ENCODE measurements around the gene EVI5.

EVI5 gene

DNA sequence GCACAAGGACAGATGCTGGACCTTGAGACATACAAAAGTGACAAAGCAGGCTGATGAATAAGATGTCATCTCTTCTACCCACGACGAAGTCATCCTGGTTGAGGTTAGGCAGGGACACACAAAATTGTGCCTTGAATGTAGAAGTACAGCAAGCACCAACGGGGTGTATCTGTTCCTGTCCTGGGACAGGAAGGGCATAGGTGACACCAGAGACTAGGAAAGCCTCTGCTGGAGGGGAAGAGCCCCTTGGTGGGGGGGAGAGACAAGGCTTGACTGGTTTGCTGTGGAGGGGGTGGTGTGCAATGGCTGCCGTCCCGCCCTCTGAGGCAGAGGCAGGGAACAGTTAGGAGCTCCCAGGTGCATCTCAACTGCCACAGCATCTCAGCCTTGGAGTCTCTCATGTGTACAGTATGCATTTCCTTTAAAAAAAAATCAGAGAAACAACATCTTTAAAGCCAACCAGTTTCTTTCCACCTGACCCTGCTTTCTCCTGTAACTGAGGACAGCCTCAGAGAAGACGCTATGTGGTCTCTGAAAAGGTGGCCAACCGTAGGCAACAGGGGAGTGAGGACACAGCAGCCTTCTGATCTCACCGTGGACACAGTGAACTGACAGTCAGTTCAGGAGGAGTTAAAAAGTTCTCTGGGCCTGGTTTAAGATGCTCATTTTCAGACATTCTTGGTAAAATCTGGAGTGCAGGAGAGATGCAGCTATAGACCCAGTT, 280.5 kb downstream of the EVI5 start:
- Mint-ChIP-seq H3K27me3 (no peaks in the 10 kb centered on the region), H3K9me3 (peaks cover 0 to 2% of the 10 kb centered on the region in 2 donors), H3K36me3 (peaks cover 0 to 2% of the 10 kb centered on the region in 2 donors), H3K4me1 (peaks cover 21 to 41% of the 10 kb centered on the region in 2 donors), H3K4me3 (peak overlapping the region in 1 of 2 donors; percentile 26), H3K27ac (peak overlapping the region; percentile 63)
- DNase-seq (no peak), ATAC-seq (replicated peaks) (peak; percentile 34 to 54)

DNA sequence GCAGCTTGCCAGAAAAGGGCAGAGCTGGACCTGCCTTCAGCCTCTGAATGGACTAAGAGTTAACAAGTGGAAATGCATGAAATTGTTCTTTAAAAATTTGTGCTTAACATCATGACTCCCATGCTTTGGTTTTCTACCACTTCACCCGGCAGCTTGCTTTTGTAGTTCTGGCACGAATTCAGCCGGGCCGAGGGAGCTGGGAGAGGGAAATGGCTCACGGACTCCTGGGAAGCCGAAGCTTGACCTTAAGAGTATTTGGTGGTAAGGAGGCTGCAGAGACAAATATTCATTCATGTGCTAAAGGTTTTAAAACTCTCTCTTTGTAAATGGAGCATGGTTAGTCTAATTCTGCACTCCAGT, 281.0 kb downstream of the EVI5 start:
- no peak for ATAC-seq (replicated peaks)
- Mint-ChIP-seq H3K4me3 (peak overlapping the region in 1 of 2 donors; percentile 26), H3K9me3 (peaks cover 0 to 2% of the 10 kb centered on the region in 2 donors)

DNA sequence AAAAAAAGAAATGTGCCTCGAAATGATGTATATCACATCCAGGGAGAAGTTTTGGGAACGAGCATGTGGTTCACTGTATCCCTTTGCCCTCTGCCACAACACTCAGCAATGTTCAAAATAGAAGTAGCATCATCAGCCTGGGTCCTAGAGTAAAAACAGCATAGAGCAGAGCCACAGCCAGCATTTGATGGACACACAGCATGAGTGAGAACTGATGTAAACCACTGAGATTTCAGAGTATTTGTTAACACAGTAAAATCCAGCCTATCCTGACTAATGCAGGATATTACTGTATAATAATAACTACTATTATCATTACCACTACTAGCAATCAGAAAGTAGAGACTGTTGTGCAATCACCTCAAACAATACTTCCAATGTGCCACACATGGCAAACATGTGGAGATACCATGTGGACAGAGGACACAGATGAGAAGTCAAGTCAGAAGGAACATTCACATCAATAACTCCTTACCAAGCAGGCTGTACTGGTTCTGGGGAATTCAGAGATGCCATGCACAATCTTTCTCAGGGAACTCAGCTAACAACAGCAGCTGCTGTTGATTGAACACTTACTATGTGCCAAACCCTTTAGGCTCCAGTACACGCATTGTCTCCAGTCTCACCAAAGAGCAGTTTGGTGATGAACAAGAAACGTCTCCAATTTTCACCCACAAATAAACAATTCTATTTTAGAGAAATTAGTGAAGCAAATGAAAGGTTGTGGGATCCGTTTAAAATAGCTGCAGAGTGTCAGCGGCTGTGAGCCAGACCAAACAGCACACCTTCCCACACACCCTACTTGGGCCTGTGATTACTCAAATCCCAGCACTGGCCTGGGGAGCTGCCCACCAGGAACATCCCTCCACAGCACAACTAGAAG, 281.6 kb downstream of the EVI5 start:
- peaks cover 0 to 2% of the 10 kb centered on the region in 2 donors for H3K9me3 Mint-ChIP-seq
- H3K4me1 Mint-ChIP-seq = peaks cover 20 to 37% of the 10 kb centered on the region in 2 donors
- DNase-seq = no peak
- no peak overlapping the region for H3K4me3 Mint-ChIP-seq
- peak; percentile 69 to 73 for ATAC-seq (replicated peaks)
- H3K27ac Mint-ChIP-seq = peak overlapping the region; percentile 42
- H3K36me3 Mint-ChIP-seq = peaks cover 0 to 2% of the 10 kb centered on the region in 2 donors
- H3K27me3 Mint-ChIP-seq = no peaks in the 10 kb centered on the region

More for the DNA sequence above, 281.0 kb downstream of the EVI5 start:
- Mint-ChIP-seq H3K4me1 (peaks cover 20 to 37% of the 10 kb centered on the region in 2 donors), H3K27ac (peak overlapping the region; percentile 42), H3K27me3 (no peaks in the 10 kb centered on the region), H3K36me3 (peaks cover 0 to 2% of the 10 kb centered on the region in 2 donors)
- no peak for DNase-seq

DNA sequence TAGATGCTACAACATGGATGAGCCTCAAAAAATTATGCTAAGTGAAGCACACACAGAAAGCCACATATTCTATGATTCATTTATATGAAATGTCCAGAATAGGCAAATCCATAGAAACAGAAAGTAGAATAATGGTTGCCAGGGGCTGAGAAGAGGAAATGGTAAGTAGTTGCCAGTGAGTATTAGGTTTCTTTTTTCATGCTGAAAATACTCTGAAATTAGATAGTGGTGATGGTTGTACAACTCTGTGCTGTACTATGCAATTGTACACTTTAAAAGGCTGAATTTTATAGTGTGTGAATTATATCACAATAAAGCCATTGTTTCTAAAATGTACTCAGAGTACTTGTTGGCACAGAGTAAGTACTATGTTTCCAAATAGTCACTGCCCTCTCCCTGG, 282.7 kb downstream of the EVI5 start:
- peaks cover 0 to 2% of the 10 kb centered on the region in 2 donors for H3K9me3 Mint-ChIP-seq
- peaks cover 0 to 2% of the 10 kb centered on the region in 2 donors for H3K36me3 Mint-ChIP-seq
- no peaks in the 10 kb centered on the region for H3K27me3 Mint-ChIP-seq
- DNase-seq (no peak), ATAC-seq (replicated peaks) (peak; percentile 31 to 51)
- no peak overlapping the region for H3K27ac Mint-ChIP-seq
- H3K4me3 Mint-ChIP-seq = no peak overlapping the region
- peaks cover 20 to 37% of the 10 kb centered on the region in 2 donors for H3K4me1 Mint-ChIP-seq

DNA sequence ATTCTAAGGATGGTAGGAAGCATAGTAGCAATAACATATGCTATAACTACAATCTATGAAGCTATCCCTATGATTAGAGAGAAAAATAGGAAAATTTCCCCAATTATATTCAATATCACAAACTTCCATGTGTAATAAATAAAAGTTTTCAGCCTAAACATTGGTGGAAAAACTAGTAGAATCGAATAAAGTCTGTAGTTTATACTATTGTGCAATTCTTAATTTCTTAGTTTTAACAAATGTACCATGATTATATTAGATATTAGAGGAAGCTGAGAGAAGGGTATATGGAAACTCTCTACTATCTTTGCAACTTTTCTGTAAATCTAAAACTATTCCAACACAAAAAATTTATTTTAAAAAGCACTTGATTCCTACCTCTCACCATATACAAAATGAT, 284.4 kb downstream of the EVI5 start:
- H3K36me3 Mint-ChIP-seq = no peaks in the 10 kb centered on the region
- no peaks in the 10 kb centered on the region for H3K9me3 Mint-ChIP-seq
- peaks cover 20 to 37% of the 10 kb centered on the region in 2 donors for H3K4me1 Mint-ChIP-seq
- ATAC-seq (replicated peaks) (no peak), DNase-seq (no peak)
- H3K4me3 Mint-ChIP-seq = no peak overlapping the region
- H3K27me3 Mint-ChIP-seq = no peaks in the 10 kb centered on the region
- H3K27ac Mint-ChIP-seq = no peak overlapping the region

DNA sequence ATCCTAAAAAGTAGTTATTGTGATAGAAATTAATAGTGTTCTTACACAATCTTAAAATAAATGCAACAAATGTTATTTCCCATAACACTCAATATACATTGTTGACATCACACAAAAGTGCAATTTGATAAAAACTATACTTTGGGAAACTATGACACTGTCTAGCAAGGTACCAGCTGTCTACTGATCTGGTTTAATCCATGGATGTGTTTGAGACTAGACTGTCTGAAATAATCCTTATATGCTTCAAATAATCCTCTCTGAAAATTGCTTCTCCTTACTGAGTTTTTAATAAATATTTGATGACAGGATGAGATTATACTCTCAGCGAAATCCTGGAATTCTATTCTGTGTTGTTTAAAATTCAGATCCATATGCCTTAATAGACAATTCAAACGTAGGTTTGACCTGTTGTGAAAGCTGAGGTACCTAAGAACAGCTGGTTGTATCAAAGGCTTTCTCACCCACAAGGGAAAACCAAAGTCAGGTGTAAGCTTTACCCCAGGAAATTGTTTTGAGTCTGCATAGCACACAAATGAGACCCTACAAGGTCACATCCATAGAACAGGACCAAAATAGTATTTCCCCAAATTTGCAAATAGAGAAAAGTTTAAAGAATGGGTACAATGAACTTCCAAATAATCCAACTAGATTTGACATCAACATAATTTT, 289.4 kb downstream of the EVI5 start:
- no peaks in the 10 kb centered on the region for H3K27me3 Mint-ChIP-seq
- H3K4me3 Mint-ChIP-seq = no peak overlapping the region
- H3K27ac Mint-ChIP-seq = no peak overlapping the region
- no peaks in the 10 kb centered on the region for H3K9me3 Mint-ChIP-seq
- H3K4me1 Mint-ChIP-seq = no peaks in the 10 kb centered on the region
- H3K36me3 Mint-ChIP-seq = peaks cover 0 to 2% of the 10 kb centered on the region in 2 donors
- DNase-seq = no peak
- ATAC-seq (replicated peaks) = no peak

DNA sequence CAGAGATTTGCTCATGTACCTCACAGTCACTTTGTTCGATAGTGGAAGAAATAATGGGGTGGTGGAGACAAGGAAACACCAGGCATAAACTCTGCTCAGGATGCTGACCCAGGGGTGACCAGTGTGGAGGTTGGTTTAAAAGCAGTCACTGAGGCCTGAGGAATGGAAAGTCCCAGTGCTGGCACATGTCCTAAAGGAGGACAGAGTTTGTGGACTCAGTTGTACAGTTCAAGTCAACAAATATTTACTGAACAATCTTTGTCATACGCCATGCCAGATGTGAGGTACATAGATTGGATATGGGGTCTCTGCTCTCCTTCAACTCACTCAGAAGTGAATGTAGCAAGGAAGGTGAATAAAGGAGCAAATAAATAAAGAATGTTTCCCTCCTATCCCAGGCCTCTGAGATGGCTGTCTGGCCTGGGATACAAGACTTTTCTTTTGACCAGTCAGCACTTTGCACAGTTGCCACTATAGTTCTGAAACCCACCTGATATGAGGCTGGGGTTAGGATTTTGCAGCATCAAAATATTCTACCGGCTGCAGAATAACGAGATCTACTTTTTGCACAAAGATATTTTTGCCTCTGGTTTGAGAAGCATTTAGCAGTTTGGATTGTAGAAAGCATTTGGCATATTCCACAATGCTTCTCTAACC, 290.3 kb downstream of the EVI5 start:
- Mint-ChIP-seq H3K27me3 (no peaks in the 10 kb centered on the region), H3K4me1 (no peaks in the 10 kb centered on the region), H3K27ac (no peak overlapping the region), H3K36me3 (peaks cover 0 to 2% of the 10 kb centered on the region in 2 donors), H3K4me3 (no peak overlapping the region), H3K9me3 (no peaks in the 10 kb centered on the region)
- DNase-seq (no peak), ATAC-seq (replicated peaks) (no peak)

DNA sequence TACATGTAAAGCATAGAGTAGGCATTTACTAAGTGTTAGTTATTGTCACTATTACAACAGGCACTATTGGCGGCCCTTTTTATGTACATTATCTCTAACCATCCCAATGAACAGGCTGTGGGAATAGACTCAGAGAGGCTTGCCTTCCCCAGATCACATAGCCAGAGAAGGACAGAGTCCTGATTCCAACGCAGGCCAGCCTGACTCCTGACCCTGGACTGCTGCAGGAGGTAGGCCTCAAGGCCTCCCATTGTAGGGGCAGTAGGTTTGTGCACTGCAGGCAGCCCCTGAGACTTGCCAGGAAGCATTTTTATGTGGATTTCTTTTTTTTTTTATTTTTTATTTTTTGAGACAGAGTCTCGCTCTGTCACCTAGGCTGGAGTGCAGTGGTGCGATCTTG, 291.8 kb downstream of the EVI5 start:
- Mint-ChIP-seq H3K4me3 (no peak overlapping the region), H3K27ac (no peak overlapping the region), H3K4me1 (no peaks in the 10 kb centered on the region), H3K36me3 (peaks cover 0 to 2% of the 10 kb centered on the region in 2 donors), H3K9me3 (no peaks in the 10 kb centered on the region), H3K27me3 (peaks cover 0 to 7% of the 10 kb centered on the region in 2 donors)
- ATAC-seq (replicated peaks) (no peak), DNase-seq (no peak)

DNA sequence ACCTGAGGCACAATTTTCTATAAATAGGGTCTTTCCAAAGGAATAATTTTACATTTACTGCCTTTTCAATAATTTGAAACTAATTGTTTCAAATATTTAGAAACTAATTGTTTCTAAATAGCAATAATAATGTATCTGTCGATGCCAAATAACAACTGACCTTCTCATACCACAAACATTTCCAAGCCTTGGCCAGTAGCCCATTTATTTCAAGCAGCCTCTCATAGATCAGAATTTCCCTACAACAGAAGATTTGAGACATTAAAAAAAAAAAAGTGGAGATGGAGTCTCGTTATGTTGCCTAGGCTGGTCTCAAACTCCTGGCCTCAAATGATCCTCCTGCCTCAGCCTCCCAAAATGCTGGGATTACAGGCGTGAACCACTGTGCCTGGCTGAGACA, 296.1 kb downstream of the EVI5 start:
- Mint-ChIP-seq H3K9me3 (no peaks in the 10 kb centered on the region), H3K27me3 (peaks cover 6 to 14% of the 10 kb centered on the region in 2 donors)
- no peak for DNase-seq

DNA sequence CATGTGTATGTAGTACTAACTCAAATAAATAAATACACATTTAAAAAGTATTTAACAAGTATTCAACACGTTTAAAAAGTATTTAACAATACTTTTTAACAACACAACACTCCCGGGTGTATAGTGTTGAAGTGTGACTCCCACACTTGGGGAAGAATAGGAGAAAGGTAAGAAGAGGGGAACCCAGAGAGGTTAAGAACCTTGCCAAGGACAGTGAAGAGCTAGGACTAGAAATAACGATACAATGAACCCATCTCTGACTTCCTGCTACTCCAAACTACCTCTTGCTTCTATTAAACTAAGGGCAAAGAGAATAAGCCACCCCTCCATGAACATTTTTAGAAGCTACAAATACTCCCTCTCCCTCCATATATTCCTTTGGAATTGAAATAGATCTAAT, 296.5 kb downstream of the EVI5 start:
- Mint-ChIP-seq H3K27me3 (peaks cover 6 to 15% of the 10 kb centered on the region in 2 donors), H3K4me1 (peaks cover 11 to 12% of the 10 kb centered on the region in 2 donors), H3K9me3 (no peaks in the 10 kb centered on the region), H3K4me3 (no peak overlapping the region), H3K36me3 (peaks cover 8 to 9% of the 10 kb centered on the region in 2 donors), H3K27ac (no peak overlapping the region)
- DNase-seq (no peak), ATAC-seq (replicated peaks) (no peak)

More for the DNA sequence above, 296.1 kb downstream of the EVI5 start:
- Mint-ChIP-seq H3K4me3 (no peak overlapping the region), H3K27ac (no peak overlapping the region), H3K4me1 (peaks cover 8 to 12% of the 10 kb centered on the region in 2 donors), H3K36me3 (peaks cover 7 to 8% of the 10 kb centered on the region in 2 donors)
- ATAC-seq (replicated peaks) = no peak

DNA sequence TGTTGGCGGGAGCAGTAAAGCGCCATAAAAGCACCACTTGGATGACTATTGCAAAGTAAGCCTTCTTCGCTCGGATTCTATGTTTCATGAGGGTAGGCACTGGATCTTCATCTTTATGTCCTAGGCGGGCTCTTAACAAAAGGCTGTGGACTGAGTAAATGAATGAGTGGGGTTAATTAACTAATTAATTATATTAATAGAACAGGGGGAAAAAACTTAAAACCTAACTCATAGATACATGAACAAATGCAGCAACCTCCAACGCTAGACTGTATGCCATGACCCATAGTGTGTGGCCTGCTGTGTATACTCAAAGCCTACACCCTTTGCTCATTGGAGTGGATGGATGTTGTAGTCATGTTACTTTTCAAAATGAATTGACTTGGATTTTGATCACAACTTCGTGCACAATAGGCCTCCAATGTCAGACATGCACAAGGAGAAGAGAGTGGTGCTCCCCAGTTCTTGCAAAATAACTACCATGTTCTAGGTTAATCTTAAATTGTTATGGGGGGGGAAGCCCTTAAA, 297.8 kb downstream of the EVI5 start:
- Mint-ChIP-seq H3K36me3 (peaks cover 20 to 22% of the 10 kb centered on the region in 2 donors), H3K9me3 (no peaks in the 10 kb centered on the region), H3K27ac (peak overlapping the region; percentile 71), H3K4me1 (peaks cover 23% of the 10 kb centered on the region in 2 donors), H3K27me3 (peaks cover 13 to 19% of the 10 kb centered on the region in 2 donors), H3K4me3 (peak overlapping the region; percentile 73 to 99)
- ATAC-seq (replicated peaks) = no peak
- no peak for DNase-seq

DNA sequence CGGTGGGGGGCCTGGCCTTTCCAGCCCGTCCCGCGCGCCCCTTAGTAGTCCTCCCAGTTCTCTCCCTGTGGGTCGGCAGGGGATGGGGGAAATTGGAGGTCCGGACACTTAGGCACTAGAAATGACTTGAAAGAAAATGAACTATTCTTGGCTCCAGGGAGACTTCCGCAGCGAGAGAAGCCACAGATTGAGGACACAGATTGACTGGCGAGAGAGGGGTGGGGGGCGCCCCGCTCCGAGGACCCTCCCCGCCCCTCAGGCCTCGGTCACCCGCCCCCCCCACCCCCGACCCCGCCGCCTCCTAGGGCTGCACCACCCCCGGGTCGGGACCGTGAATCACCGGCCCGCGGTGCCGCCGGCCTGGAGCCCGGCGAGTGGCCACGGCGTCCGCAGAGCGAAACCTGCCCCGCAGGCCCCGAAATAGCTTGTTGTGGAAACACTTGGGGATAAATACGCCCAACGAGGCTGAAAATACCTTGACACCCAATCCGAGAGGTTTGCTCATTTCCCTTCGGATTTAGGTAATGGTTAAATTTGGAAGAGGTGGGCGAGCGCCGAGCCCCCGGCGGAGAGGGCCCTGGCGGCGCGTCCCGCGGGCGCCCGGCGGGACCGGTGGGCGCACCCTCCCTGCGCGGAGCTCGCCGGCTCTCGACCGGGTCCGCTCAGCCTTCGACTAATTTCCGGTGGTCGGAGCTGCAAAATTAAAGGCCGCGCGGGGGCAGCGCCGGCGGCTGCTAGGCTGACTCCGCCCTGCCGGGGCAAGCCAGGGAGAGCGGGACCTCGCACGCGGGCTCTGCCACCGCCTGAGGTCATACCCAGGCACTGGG, 298.4 kb downstream of the EVI5 start, which contains the start of gene GFI1:
Gene GFI1, minus strand, starts transcription at position 675 of the 827 bp plus-strand sequence. CDS start 3,438 bp downstream, outside the sequence.
- Mint-ChIP-seq H3K4me1 (peaks cover 23 to 30% of the 10 kb centered on the region in 2 donors), H3K4me3 (peak within 1 kb of the TSS; percentile 91 to 99)
- DNase-seq = peak; percentile 73

More for the DNA sequence above, 298.4 kb downstream of the EVI5 start, which contains the start of gene GFI1:
- Mint-ChIP-seq H3K9me3 (no peaks in the 10 kb centered on the region), H3K27me3 (peaks cover 15 to 19% of the 10 kb centered on the region in 2 donors), H3K36me3 (peaks cover 23 to 26% of the 10 kb centered on the region in 2 donors), H3K27ac (peak within 1 kb of the TSS; percentile 96)
- peak; percentile 49 to 53 for ATAC-seq (replicated peaks)

All from stimulated activated naive B cell treated with anti-CD40 and anti-IgM and Interleukin-4, amounts not matched to agents 10 μg/mL and 1 μg/mL and 100 μg/mL, for 72 hours (primary cell).